GM23338 (cell line): ENCODE measurements around the gene RTN4RL1. TPM values are rescaled to one million over a fixed set of nuclear protein-coding genes. Genes with fewer than 3 reads are reported as not detected.

ENCODE experiments used
- ATAC-seq: fragments of 200-7000 bp; cut with Tn5 transposase; 3 replicates; pipeline ENCODE4 v1.9.1; 2020
- DNase-seq: peaks from one replicate; pipeline ENCODE4 v3.0.0-alpha.2; 2015; ENCODE audit warnings: low spot score
- H2AFZ ChIP-seq: fragments of 200-600 bp; sonication (generic); 2 replicates; pipeline ENCODE4 v1.8.0; 2016; ENCODE audit warnings: antibody characterized with exemption, mild to moderate bottlenecking, moderate library complexity
- H3F3A ChIP-seq: fragments of 200-600 bp; sonication (generic); replicated peaks from 2 replicates; pipeline ENCODE4 v1.8.0; 2017; ENCODE audit warnings: antibody characterized with exemption, mixed run types, low read depth
- H3K27ac ChIP-seq: fragments of 200-600 bp; sonication (generic); 2 replicates; pipeline ENCODE4 v1.6.1; 2016; ENCODE audit warnings: low read depth
- H3K27me3 ChIP-seq: fragments of 200-600 bp; sonication (generic); 2 replicates; pipeline ENCODE4 v1.8.0; 2016; ENCODE audit warnings: mild to moderate bottlenecking, mixed run types, moderate library complexity; ENCODE audit not compliant: insufficient read depth
- H3K36me3 ChIP-seq: fragments of 200-600 bp; sonication (generic); 2 replicates; pipeline ENCODE4 v1.8.0; 2016; ENCODE audit warnings: mild to moderate bottlenecking; ENCODE audit not compliant: insufficient read depth
- H3K4me1 ChIP-seq: fragments of 200-600 bp; sonication (generic); 2 replicates; pipeline ENCODE4 v1.8.0; 2016; ENCODE audit warnings: mild to moderate bottlenecking, moderate library complexity; ENCODE audit not compliant: insufficient read depth
- H3K4me2 ChIP-seq: fragments of 200-600 bp; sonication (generic); 2 replicates; pipeline ENCODE4 v1.7.1; 2017; ENCODE audit warnings: mixed run types
- H3K4me3 ChIP-seq: fragments of 200-600 bp; sonication (generic); 2 replicates; pipeline ENCODE4 v1.6.1; 2016; ENCODE audit warnings: mixed run types
- H3K79me2 ChIP-seq: fragments of 200-600 bp; sonication (generic); replicated peaks from 2 replicates; pipeline ENCODE4 v1.8.0; 2017; ENCODE audit warnings: mild to moderate bottlenecking; ENCODE audit not compliant: insufficient read depth
- H3K9me2 ChIP-seq: fragments of 200-600 bp; sonication (generic); 2 replicates; pipeline ENCODE4 v1.8.0; 2017; ENCODE audit not compliant: insufficient read depth
- H4K20me1 ChIP-seq: fragments of 200-600 bp; sonication (generic); replicated peaks from 2 replicates; pipeline ENCODE4 v1.8.0; 2017; ENCODE audit warnings: mild to moderate bottlenecking; ENCODE audit not compliant: insufficient read depth
- H3K27ac Mint-ChIP-seq: 2 replicates; pipeline ENCODE4 v1.8.0; 2020; ENCODE audit warnings: inconsistent platforms, mild to moderate bottlenecking, moderate library complexity, mixed read lengths
- H3K27me3 Mint-ChIP-seq: 3 replicates; pipeline ENCODE4 v1.8.0; 2022; ENCODE audit warnings: low read depth, mild to moderate bottlenecking, moderate library complexity, mixed read lengths, inconsistent platforms; ENCODE audit not compliant: insufficient read depth, poor library complexity
- H3K36me3 Mint-ChIP-seq: 3 replicates; pipeline ENCODE4 v1.8.0; 2021; ENCODE audit warnings: low read depth, mild to moderate bottlenecking, inconsistent platforms, moderate library complexity, mixed read lengths
- H3K4me1 Mint-ChIP-seq: 3 replicates; pipeline ENCODE4 v1.8.0; 2020; ENCODE audit warnings: mild to moderate bottlenecking, inconsistent platforms, mixed read lengths
- H3K4me3 Mint-ChIP-seq: 3 replicates; pipeline ENCODE4 v1.8.0; 2021; ENCODE audit warnings: moderate library complexity, mild to moderate bottlenecking, inconsistent platforms, mixed read lengths
- H3K9me3 Mint-ChIP-seq: 3 replicates; pipeline ENCODE4 v1.8.0; 2020; ENCODE audit warnings: moderate library complexity, mild to moderate bottlenecking, inconsistent platforms, mixed read lengths
- EZH2 ChIP-seq: fragments of 200-600 bp; sonication (generic); IDR thresholded peaks from one replicate; pipeline ENCODE4 v1.8.0; 2017; ENCODE audit warnings: antibody characterized with exemption, mild to moderate bottlenecking, low read depth; ENCODE audit not compliant: unreplicated experiment
- REST ChIP-seq: IDR thresholded peaks from one replicate; pipeline ENCODE4 v1.6.1; 2018; ENCODE audit warnings: antibody characterized with exemption; ENCODE audit not compliant: unreplicated experiment
- STAT1 ChIP-seq: IDR thresholded peaks from one replicate; pipeline ENCODE4 v1.6.1; 2016; ENCODE audit warnings: antibody characterized with exemption; ENCODE audit not compliant: unreplicated experiment
- ZNF462 ChIP-seq: fragments of 250-450 bp; sonication (Bioruptor Pico); IDR thresholded peaks from 2 replicates; pipeline ENCODE4 v1.5.0; 2020; ENCODE audit warnings: mild to moderate bottlenecking, moderate library complexity
- polyA plus RNA-seq: library from polyadenylated mRNA; unstranded; fragments of >200 nt; fragmentation: Nextera tagmentation; extraction: Ambion mirVana; gene quantifications from 2 replicates; pipeline ENCODE4 v1.2.1, GENCODE V29; 2016
- total RNA-seq: library from RNA; depleted of rRNA; stranded (reverse); fragments of >200 nt; shearing (Covaris generic); gene quantifications from 2 replicates; pipeline ENCODE4 v1.2.3, GENCODE V29; 2014

Gene RTN4RL1
- total and polyA plus RNA-seq, 2 experiments from 2014 or later, result 0.17 TPM; not detected in 1

GRCh38 chr17:1949754-1950153 is 75.4 kb downstream of the RTN4RL1 start (continued):
- TF ChIP-seq ZNF462 (CRISPR knock-in tag) (no peak), REST (no peak), EZH2 (no peak)

- no peak overlapping the region for H3K27ac ChIP-seq
- Mint-ChIP-seq H3K27ac (no peak overlapping the region), H3K9me3 (no peaks in the 10 kb centered on the region; the same call in 1 of the 3 replicates), H3K36me3 (no peaks in the 10 kb centered on the region), H3K27me3 (peaks cover 26% of the 10 kb centered on the region), H3K4me3 (no peak overlapping the region), H3K4me1 (peaks cover 8% of the 10 kb centered on the region)
- no peaks in the 10 kb centered on the region for H3K36me3 ChIP-seq
- no peaks in the 10 kb centered on the region for H3K9me2 ChIP-seq
- no peaks in the 10 kb centered on the region for H3K4me1 ChIP-seq
- H2AFZ ChIP-seq, result no peak overlapping the region
- no peaks in the 10 kb centered on the region for H3K79me2 ChIP-seq
- no peaks in the 10 kb centered on the region for H3F3A ChIP-seq
- ATAC-seq (no peak), DNase-seq (no peak)
- H3K27me3 ChIP-seq, result no peaks in the 10 kb centered on the region
- no peak overlapping the region for H3K4me2 ChIP-seq
- H3K4me3 ChIP-seq, result no peak overlapping the region
- no peaks in the 10 kb centered on the region for H4K20me1 ChIP-seq
- TF ChIP-seq STAT1 (no peak), ZNF462 (CRISPR knock-in tag) (no peak)
Observed at GRCh38 chr17:1948517-1948825, 76.7 kb downstream of the RTN4RL1 start.
